GM21367 (cell line): ENCODE data around the gene SDF4.
"Not testable (repeated sequence)": the region's sequence is repeated elsewhere in the genome, so short reads cannot be mapped to it uniquely, and the experiment has no call there.

Source experiments
- ATAC-seq: cut with Tn5 transposase; IDR thresholded peaks from one replicate; pipeline ENCODE4 v1.9.1; 2021; ENCODE audit not compliant: unreplicated experiment

The SDF4 gene

DNA sequence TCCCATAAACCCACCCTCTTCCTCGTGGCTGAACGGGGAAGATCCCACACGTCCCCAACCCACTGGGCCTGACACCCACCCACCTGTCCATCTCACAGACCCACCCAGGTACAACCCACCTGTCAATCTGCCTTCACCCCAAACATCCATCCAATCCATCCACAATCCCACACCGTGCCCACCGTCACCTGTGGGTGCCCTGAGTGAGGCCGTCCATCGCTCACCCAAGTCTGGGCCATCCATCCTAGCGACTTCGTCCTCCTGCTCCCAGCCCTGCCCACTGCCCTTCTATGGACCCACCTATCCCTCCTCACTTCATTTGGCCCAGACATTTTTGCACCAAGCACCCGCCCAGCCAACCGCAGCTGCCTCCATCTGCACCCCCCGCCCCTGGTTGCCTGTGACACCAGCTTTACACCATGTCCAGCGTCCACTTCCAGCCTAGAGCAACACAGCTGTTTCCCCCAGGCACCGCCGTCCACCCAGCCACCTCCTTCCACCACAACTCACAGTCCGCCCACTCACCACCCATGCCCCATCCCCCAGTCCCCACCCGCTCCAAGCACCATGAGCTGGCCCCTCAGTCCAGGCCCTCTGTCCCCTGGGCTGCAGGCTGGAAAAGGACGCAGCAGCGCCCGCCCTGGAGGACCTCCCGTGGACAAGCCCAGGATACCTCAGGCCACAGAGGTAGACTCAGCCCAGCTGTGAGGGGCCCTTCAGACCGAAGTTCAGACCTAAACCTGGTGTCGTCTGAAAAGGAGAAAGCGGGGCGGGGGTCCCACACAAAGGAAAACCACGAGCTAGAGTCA, 50.5 kb downstream of the SDF4 start:
- no peak for ATAC-seq

DNA sequence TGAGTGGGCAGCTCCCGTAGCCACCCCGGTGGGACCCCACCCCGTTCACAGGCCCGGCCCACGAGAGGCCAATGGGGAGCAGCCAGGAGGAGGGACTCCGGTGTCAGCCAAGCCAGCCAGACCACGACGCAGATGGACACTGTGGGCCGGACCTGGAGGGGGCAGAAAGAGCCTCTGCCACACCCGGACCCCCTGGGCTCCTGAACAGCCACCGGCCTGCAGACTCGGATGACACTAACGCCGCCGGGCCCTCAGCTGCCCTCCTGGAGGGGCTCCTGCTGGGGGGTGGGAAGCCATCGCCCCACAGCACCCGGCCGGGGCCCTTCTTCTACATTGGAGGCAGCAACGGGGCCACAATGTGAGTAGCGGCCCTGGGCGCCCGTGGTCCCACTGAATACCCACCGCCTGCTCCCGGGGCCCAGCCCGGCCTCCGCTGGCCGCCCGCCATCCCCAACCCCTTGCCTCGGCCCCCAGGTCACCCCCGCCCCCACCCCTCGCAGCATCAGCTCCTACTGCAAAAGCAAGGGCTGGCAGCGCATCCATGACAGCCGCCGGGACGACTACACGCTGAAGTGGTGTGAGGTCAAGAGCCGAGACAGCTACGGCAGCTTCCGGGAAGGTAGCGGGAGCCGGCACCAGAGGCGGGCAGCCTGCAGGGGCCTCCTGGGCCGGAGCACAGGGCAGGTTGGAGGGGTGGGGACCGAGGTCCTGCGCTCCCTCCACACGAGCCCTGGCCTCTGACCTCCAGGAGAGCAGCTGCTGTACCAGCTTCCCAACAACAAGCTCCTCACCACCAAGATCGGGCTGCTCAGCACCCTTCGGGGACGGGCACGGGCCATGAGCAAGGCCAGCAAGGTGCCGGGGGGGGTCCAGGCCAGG, 51.6 kb downstream of the SDF4 start:
- no peak for ATAC-seq

DNA sequence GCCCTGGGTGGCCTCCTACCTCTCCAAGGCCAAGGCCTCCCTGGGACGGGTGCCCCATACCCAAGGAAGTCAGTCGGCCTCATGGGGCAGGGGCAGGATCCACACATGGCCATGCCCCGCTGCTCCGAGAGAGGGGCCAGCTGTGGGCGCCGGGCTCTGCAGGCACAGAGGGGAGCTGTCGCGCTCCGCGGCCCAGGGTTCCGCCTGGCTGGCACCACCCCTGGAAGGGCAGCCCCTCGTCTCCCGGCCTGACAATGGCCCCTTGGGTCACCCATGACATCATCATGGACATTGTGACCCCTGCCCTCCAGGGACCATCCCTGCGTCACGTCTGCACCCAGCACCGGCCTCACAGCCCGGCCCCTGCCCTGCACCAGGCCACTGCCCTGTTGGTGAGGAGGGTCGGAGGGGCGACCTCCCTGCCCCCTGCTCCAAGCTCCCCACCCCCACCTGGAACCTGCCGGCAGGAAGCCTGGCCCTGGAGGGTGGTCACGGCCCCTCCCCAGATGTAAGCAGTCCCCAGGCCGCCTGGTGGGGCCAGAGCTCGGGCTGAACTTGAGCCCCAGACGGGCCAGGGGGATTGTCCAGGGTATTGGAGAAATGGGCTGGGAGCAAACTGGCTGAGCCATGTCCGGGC, 52.3 kb downstream of the SDF4 start:
- no peak for ATAC-seq

DNA sequence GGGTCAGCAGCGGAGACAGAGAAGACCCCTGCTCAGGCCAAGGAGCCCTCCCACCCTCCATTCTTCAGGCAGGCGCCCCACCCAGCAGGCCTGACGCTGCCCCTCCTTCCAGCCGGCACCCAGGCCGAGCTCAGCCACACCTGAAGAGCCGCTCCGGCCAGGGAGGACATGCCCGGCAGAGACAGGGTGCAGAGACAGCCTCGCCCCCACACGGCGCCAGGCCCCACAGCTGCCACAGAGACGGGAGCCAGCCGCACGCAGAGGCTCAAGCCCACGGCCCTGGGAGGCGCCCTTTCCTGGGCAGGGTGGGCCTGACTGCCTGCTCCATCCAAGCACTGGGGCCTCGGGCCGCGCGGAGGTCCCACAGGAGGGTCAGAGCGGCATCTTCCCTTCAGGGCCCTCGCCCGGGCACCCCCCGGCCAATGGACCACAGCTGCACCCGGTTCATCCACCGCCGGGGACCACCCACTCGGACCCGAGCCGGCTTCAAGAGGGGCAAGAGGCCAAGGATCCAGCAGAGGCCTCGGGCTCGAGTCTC, 52.9 kb downstream of the SDF4 start:
- ATAC-seq: no peak

DNA sequence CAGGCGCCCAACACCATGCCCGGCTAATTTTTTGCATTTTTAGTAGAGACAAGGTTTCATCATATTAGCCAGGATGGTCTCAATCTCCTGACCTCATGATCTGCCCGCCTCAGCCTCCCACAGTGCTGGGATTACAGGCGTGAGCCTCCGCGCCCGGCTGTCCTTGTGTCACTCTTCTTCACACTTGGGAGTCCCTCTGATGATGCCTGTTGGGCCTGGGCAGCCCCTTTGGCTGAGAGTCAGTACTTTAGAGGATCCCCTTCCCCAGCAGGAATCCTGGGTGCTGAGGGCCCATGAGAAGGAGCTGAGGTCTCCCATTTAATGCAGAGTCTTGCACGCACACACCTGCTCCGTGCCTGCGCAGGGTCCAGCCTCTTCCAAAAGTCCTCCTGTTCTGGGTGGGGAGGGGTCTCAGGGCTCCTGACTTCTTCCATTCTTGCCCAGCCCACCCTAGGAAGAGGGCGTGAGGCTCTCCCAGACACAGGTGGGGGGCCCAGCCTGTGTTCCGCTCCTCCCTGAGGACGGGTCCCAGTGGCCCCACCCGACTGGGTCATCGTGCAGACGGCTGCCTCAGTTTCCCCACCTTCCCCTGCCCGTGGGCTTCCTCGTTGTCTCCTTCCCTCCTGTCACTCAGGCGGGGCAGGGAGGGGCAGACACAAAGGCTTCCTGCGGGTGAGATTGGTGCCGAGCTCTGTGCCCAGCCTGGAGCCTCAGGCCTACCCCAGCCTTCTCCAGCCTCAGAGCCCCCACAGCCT, 54.2 kb downstream of the SDF4 start:
- no peak for ATAC-seq

DNA sequence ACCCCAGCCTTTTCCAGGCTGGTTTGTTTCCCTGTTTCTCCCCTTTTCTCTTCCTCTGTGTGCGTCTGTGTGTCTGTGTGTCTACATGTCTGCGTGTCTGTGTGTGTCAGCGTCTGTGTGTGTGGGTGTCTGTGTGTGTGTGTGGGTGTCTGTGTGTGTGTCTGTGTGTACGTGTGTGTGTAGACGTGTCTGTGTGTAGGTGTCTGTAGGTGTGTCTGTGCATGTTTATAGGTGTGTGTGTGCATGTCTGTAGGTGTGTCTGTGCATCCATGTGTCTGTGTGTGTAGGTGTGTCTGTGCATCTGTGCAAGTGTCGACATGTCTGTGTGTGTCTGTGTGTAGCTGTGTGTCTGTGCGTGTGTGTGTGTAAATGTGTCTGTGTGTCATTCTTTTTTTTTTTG, 54.9 kb downstream of the SDF4 start:
- ATAC-seq: no peak

DNA sequence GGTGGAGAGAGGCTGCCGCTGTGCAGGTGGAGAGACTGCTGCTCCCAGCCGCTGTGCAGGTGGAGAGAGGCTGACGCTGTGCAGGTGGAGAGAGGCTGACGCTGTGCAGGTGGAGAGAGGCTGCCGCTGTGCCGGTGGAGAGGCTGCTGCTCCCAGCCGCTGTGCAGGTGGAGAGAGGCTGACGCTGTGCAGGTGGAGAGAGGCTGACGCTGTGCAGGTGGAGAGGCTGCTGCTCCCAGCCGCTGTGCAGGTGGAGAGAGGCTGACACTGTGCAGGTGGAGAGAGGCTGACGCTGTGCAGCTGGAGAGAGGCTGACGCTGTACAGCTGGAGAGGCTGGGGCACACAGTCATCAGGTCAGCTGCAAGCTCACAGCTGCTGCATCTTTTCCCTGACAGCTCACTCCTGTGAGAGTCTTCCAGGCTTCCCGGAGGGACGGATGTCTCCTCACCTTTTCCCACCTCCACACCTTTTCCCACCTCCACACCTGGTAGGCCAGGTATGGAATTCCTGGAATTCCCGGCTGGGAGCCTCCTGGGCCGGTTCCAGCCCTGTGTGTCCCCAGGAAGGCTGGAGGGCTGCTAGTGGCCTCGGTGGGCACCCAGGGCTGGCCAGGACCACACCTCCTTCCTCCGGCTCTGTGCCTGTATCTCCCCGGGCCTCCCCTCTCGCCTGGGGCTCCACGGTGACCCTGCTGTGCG, 55.6 kb downstream of the SDF4 start:
- not testable (repeated sequence) for ATAC-seq

DNA sequence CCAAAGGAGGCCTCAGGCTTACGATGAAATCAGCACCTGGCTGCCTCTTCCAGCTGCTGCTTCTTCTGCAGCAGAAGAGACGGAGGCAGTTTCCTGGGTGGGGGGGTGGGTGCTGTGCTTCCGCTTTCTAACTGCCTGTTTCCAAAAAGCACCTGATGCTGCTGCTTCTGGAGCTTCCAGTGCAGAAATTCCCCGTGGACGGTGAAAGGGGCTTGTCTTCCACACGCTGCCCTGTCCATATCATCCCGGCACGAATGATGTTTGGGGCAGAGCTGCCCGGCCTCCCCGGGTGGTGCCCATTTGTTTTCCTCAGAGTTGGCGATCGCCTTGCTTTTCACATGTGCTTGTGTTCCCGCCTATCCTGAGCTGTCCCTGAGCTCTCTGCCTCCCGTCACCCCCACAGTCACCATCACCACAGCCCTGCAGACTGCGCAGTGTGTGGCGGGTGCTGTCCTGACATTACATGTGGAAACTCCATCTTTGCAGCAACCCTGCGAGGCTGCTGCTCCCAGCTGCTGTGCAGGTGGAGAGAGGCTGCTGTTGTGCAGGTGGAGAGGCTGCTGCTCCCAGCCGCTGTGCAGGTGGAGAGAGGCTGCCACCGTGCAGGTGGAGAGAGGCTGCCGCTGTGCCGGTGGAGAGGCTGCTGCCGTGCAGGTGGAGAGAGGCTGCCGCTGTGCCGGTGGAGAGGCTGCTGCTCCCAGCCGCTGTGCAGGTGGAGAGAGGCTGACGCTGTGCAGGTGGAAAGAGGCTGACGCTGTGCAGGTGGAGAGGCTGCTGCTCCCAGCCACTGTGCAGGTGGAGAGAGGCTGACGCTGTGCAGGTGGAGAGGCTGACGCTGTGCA, 56.4 kb downstream of the SDF4 start:
- no peak for ATAC-seq

DNA sequence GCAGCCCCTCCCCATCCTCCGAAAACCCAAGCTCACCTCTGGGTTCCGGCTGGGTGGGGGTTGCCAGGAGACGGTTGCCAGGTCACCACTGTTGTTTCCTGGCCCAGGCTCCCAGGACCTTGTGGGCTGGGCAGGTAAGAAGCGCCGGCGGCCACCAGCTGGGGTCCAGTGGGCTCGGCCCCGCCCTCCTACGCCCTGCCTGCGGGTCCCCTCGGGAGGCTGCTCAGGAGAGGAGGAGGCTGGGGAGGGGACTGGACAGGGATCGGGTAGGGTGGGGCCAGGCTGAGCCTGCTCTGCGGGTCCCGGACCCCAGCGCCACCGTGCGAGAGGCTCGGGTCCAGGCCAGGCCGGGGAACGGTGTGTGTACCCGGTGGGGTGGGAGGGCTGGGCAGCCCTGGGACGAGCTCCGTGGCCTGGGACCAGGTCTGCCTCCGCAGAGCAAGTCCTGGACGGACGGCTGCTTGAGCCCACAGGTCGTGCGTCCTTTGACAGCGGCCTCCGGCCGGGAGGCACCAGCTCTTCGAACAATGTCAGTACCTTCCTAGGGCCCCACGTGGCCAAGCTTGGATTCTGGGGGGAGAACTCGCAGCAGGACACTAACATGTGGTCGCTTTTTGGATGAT, 57.9 kb downstream of the SDF4 start, which contains the start of gene TTLL10:
Gene TTLL10, plus strand, starts transcription at position 88 of the 623 bp plus-strand sequence. CDS start 5,336 bp downstream, outside the sequence.
- no peak for ATAC-seq

DNA sequence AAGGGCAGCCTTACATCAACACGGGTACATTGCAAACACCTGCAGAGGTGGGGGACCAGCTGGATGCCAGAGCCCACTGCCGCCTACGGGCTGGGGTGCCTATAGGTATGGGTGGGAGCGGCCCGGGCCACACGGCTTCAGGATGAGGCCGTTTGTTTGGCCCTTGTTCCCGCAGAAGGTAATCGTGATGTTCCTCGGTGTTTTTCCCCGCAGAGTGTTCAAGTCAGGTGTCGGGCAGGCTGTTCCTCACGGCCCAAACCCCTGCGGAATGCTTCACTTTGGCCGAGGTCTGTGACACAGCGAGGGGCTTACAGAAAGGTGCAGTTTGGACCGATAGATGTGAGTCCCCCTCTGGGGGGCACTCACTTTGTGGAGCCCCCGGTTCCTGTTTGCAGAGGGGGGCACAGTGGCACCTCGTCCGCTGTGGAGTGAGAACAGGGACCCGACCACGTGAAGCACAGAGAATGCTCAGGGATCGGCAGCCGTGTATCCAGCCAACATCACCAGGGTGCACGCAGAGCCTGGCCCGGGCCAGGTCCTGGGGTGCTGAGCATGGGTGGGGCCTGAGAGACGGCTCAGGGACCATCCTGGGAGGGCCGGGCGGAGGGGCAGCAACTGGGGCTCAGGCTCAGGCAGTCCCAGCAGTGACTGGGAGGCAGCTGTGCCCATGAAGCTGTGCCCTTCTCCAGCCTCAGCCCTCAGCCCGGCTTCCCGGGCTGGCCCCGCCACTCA, 58.6 kb downstream of the SDF4 start:
- no peak for ATAC-seq

DNA sequence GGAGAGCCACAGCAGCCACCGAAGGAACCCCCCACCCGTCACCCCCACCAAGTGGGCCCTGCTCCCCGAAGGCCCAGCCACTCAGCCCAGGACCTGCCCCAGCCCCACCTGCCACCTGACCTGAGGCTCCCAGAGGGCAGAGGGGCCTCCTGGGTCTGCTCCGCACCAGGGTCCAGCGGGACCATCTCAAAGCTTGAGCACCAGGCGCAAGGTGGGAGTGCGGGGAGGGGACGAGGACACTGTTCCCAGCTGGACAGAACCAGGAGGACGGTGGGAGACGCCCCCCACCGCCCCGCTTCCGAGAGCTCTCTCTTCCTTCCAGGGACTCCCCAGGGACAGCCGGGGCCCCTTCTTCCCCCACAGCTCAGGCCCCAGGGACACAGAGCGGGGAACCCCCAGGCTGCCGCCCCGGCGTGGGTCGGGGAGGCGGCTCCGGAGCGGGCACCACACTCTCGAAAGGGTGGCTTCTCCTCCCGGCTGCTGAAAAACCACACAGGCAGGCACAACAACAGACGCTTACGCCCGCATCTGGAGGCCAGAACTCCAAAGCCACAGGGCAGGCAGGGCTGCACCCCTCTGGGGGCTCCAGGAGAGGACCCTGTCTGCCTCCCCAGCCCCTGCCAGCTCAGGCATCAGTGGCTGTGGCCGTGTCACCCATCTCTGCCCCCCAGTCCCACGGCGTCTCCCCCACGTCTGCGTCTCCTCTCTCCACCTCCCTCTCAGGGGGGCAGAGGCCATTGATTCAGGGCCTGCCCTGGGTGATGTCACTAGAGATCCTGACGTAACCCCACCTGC, 60.1 kb downstream of the SDF4 start:
- ATAC-seq: no peak

DNA sequence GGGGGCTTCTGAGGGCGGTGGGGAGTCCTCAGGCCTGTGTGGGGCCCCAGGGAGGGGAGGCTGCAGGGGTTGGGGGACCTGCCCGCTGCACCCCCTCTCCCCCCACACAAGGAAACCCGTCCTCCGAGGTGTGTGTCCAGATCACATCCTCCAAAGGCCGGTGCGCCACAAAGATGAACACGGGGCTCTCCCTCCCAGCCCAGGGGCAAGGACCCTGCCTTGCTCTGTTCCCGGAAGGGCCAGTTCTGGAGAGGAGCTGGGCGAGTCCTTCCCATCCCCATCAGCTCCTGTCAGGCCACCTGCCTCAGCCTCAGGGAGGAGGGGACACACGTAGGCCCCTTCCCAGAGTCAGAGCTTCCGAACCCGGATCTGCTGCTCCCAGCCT, 60.6 kb downstream of the SDF4 start:
- ATAC-seq: no peak

DNA sequence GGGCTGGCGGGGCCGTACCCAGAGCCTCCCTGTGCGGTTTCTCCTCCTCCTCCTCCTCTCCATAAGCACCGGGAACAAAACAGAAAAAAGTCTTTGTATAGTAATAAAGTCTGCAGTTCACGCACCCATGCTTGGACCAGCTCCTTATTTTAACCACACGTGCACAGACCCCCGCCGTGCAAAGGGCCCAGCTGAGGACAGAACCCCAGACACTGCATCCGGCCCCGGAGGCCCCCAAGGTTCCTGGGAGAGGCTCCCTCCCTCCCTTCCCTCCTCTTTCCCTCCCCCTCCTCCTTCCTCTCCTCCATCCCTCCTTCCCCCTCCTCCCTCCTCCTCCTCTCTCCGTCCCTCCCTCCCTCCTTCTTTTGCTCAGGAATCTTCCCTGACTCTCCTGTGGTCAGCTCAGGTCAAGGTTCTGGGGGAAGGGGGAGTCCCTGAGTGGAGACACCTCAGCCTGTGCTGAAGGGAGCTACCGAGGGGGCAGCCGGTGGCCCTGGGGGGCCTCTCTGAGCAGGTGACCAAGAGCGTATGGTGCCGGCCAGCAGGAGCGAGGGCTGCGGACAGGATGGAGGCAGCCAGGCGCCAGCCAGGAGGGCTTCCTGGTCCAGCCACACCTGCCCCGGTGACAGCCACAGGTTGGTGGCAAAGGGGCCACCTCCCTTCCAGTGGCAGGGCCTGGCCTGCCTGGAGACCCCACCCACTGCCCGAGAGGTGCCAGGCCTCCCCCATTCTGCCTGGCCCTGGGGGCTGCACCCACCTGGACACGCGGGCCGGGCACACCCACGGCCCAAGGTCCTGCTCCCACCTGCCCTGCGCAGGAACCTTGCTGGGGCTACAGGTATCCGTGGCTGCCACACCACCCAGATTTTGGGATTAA, 61.3 kb downstream of the SDF4 start:
- no peak for ATAC-seq

DNA sequence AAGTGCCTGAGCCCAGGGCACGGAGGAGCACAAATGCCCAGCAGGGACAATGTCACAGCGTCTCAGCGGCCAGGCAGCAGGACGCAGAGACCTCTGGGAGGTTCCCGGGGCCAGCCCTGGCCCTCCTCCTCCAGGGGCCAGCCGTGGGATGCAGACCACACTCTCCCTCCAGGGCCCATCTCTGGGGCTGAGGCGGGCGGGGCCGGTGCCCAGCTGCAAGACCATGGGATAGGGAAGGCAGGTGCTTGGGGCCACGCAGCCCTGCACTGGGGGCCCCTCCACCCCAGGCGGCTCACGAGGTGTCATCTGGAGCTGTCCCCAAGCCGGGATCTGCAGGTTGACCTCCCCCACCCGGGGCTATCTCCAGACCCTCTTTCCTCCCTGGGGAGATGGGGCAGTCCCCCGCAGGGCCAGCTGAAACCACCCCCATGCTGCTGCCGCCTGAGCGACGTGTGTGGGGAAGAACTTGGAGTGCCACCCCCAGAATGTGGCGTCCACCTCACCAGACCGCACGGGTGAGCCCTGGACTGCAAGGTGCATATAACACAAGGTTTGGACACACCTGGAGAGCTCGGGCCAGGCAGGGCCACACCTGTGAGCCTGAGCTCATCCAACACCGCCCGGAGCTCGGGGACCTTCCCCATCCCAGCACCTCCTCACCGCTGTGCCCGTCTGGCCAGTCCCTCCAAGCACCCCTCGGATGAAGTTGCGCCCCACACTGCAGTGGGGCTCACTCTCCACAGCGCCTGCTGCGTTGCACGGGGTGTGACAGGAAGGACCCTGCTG, 62.2 kb downstream of the SDF4 start:
- ATAC-seq: no peak
